Inflammatory macrophage (primary cell): ENCODE data around the gene BAD.
A peak's percentile ranks its signal among the peaks of the same experiment; 100 is the strongest.

Source experiments
- DNase-seq, 2 donors: peaks; one replicate each; pipeline ENCODE4 v3.0.0-alpha.2; 2020 to 2022

BAD gene

DNA sequence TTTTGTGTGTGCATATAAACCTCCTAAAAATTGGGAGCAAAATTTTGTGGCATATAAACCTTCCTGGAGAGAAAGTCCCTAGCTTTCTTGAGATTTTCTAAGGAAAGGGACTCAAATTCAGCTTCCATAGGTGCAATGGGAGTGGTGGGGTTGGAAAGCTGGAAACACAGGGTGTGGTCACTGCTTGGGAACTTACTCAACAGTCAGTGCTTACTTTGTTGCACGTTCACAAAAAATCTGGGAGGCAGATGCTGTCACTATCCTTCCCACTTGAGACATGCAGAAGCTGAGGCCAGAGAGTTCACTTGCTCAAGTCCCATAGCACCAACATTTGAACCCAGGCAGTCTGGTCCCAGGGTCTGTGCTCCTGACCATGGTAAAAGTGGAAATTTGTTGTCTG, 11.8 kb upstream of the BAD start:
- no peak for DNase-seq

DNA sequence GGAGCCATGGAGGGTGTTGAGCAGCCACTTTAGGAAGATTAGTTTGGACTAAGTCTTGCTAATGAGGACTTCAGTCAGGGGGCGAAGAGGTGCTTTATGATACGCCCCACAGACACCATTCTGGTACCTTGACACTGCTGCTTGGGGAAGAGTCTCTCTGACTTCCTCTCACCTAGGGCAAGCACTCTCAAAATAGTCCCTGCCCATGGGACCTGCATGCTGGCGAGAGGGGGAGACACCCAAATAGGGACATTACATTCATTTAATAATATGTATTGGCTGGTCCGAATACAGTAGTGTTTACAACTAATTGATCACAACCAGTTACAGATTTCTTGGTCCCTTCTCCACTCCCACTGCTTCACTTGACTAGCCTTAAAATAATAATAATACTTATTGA, 11.3 kb upstream of the BAD start:
- no peak for DNase-seq

DNA sequence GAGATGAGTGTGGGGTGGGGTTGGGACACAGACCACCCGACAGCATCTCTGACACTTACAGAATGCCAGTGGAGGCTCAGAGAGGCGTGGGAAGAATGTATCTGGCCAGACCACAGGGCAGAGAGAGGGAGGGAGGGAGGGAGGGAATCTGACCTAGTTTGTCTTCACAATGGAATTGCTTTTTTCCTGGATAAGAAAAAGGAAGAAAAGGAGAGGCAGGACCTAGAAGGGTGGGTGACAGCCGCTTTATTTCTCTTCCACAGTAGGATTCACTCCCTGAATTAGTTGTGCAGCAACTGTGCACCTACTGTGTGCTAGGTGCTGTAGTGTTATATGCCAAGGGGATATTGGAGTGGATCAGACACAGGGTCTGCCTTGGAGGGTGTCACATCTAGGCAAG, 10.3 kb upstream of the BAD start:
- no peak for DNase-seq

DNA sequence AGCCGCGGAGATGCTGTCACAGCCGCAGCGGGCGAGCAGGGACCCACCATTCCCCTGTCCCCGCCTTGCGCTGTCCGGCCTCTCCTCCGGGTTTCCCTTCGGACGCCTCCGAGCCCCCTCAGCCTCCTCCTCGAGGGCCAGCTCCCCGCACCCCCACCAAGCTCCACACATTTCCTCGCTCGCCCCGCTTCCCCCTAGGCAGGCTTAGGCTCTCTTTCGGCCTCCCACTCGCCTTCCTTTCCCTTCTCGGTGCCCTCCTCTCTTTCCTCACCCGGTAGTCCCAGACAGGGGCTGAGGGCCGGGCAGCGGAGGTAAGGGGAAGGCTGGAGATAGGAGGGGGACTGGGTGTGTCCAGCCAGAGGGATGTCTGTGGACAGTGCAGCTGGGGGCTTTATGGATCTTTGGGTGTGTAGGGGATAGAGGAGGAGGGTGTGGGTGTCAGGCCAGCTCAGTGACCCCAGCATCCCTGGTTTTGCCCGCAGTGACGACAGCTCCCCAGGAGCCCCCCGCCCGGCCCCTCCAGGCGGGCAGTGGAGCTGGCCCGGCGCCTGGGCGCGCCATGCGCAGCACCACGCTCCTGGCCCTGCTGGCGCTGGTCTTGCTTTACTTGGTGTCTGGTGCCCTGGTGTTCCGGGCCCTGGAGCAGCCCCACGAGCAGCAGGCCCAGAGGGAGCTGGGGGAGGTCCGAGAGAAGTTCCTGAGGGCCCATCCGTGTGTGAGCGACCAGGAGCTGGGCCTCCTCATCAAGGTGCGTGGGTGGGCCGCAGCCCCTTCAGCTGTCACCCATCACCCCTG, 8.2 kb upstream of the BAD start:
- DNase-seq: peak in 1 of 2 donors; percentile 27

DNA sequence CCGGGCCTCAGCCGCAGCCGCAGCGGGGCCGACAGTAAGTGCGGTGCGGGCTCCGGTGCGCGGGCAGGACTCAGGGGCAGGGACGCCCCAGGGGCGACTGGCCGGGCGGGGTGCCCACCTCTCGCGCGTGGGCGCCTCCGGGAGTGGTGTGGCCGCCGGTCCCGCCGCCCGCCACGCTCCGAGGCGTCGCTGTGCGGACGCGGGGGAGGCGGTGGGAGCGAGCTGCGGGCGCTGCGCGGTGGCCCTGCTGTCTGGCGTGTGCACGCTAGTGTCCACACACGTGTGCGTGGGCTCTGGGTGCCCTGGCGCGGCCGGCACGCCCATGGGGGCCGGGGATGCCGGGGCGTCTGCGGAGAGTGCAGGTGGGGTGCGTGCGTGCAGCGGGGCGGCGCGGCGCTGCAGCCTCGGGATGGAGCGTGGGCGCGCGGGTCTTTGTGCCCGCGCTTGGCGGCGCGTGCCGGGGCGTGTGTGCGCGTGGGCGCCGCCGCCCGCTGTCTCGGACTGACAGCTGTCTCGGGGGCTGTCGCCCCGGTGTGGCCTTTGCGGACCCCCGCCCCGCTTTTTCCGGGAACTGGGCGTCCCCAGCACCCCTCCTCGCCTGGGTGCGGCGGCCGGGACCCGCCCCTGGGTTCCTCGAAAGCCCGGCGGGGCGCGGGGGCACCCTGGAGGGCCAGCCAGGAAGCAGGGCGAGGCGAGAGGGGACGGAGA, 7.4 kb upstream of the BAD start:
- DNase-seq: peak in 1 of 2 donors; percentile 4

DNA sequence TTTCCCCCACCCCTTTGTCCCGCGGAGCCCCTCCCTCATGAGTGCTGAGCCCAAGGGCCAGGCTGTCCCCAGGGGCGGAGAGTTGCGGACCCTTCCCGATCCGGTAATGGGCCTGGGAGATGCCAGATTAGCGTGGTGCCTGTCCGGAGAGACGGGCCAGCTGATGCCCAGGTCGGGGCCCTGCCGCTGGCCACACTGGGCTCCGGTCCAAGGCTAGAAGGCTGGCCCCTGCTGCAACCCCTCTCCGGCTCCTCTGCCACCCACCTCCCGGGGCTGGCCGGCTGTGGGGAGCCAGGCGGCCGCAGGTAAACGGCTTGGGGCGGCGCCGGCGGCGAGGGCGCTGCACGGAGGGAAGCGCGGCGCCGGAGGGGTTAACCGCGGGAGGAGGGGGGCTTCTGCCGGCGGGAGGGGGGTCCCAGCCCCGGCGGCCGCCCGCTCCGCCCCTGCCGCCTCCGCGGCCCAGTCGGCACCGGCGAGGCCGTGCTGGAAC, 6.8 kb upstream of the BAD start, which contains the start of gene KCNK4:
KCNK4 (plus strand) TSS at position 41 of the 490 bp plus-strand sequence. CDS start 1,717 bp downstream, outside the sequence.
- no peak for DNase-seq

DNA sequence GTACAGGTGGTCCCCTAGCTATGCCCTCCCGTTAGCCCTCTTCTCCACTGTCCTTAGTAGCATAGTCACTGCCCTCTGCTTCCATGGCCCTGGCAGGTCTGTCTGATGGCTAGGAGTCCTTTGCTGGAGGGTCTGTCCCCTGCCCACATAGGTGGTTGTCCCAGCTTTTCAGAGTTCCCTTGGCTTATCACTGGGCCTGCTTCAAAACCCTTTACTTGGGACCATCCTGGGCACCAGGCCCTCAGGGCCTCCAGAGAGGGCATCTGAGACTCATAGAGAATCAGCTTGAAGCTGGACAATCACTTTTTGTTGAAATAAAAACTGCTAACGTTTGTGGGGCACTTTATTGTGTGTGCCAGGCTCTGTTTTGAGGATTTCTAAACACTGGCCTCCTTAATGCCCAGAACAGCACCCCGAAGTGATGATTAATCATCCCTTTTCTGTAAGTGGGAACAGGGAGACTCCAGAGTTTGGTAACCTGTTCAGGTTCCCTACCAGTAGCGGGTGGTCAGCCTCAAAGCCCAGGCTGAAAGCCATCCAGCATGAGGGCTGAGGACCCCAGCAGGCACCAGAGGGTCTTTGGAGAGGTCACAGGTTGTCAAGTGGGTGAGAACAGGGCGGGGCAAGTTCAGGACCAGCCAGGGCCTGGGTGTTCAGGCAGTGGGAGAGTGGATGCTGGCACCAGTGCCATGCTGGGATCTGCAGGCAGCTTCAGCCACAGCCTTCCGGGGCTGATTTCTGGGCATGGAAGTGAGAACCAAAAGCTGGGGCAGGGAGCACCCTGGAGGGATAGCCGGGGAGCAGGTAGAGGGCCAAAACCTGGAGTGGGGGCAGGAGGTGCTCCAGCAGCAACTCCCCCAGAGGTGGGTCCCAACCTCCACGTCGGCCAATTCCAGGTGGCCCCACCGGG, 6.1 kb upstream of the BAD start:
- no peak for DNase-seq

DNA sequence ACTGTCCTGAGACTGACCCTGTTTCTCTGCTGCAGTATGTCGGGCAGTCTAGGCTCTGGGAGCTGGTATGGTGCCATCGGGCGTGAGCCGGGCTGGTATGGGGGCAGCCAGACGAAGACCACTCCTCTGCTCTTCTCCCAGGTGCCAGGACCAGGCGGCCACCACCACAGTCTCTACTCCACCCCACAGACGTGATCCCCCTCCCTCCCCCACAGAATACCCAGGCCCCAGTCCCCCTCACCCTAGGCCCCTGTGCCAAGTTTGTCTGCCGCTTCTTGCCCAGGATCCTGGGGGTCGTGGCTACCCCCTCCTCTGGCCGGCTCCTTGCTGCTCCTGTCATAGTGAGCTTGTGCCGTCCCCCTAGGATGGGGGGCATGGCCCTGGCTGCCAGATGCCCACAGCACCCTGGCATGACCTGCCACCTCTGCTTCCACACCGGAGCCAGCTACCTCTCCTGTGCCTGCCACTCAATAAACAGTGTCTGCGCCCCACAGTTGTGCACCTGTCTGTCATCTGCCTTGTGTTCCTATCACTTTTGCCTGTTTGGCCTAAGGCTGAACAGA, 4.6 kb upstream of the BAD start:
- no peak for DNase-seq

DNA sequence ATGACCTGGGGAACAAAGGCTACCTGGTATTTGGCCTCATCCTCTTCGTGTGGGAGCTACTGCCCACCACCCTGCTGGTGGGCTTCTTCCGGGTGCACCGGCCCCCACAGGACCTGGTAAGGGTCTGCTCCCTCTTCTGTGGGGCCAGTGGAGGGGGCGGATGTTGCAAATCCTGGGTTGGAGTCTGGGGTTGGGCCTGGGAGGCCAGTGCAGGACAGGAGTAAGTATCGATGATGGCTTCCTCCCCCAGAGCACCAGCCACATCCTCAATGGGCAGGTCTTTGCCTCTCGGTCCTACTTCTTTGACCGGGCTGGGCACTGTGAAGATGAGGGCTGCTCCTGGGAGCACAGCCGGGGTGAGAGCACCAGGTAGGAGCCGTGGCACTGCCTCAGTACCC, 3.9 kb upstream of the BAD start:
- DNase-seq: no peak

DNA sequence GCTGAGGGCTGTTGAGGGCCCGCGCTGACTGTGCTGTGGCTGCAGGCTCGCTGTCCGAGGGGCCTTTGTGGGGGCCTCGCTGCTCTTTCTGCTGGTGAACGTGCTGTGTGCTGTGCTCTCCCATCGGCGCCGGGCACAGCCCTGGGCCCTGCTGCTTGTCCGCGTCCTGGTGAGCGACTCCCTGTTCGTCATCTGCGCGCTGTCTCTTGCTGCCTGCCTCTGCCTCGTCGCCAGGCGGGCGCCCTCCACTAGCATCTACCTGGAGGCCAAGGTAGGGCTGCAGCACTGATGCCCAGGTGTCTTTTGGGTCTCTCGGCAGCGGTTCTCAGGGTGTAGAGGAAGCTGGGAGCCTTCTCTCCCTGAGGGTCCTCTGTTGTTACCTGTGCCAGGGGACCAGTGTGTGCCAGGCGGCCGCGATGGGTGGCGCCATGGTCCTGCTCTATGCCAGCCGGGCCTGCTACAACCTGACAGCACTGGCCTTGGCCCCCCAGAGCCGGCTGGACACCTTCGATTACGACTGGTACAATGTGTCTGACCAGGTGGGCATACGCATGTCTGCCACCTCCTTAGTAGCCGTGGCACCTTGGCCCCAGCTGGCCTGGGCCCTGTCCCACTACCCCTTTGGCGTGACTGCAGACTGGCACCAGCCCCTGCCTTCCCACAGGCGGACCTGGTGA, 3.3 kb upstream of the BAD start:
- DNase-seq: no peak

DNA sequence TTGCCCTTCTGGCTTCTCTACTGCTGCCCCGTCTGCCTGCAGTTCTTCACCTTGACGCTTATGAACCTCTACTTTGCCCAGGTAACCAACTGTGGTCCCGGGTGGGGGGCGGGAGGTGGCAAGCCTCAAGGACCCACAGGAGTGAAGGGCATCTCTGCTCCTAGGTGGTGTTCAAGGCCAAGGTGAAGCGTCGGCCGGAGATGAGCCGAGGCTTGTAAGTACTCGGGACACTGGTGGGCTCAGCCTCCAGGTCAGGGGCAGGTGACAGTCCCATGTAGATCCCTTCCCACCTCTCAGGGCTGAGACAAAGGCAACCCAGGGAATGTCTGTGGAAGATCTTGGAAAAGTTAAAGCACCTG, 2.3 kb upstream of the BAD start:
- no peak for DNase-seq

DNA sequence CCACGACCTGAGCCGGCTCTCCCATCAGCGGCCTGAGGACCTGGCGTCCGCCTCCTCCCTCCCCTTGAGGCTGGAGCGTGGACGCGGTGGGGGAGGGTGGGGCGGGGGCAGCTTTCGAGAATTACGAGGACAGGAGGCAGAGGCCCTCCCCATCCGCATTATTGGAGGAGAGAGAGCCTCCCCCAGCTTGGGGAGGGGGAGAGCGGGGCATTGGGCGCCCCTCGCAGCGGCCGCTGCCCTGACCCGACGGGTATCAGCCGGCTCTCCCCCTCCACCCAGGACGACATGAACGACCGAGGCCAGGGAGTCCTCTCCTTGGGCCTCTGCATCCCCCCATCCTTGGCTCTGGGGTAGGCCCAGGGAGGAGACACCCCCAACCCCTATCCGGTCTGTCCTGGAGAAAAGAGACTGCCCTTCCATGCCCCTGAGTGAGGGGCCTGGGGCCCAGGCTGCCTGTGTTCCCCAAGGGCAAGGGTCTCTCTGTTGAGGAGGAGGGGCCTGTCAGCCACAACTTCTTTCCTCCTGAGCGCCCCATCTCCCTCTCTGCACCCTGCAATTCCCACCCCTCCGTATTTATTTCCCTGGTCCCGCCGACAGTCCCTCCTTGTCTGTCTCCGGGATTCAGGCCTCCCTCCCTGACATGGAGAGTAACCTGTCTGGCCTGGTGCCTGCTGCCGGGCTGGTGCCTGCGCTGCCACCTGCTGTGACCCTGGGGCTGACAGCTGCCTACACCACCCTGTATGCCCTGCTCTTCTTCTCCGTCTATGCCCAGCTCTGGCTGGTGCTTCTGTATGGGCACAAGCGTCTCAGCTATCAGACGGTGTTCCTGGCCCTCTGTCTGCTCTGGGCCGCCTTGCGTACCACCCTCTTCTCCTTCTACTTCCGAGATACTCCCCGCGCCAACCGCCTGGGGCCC, 1.7 kb upstream of the BAD start:
- no peak for DNase-seq

DNA sequence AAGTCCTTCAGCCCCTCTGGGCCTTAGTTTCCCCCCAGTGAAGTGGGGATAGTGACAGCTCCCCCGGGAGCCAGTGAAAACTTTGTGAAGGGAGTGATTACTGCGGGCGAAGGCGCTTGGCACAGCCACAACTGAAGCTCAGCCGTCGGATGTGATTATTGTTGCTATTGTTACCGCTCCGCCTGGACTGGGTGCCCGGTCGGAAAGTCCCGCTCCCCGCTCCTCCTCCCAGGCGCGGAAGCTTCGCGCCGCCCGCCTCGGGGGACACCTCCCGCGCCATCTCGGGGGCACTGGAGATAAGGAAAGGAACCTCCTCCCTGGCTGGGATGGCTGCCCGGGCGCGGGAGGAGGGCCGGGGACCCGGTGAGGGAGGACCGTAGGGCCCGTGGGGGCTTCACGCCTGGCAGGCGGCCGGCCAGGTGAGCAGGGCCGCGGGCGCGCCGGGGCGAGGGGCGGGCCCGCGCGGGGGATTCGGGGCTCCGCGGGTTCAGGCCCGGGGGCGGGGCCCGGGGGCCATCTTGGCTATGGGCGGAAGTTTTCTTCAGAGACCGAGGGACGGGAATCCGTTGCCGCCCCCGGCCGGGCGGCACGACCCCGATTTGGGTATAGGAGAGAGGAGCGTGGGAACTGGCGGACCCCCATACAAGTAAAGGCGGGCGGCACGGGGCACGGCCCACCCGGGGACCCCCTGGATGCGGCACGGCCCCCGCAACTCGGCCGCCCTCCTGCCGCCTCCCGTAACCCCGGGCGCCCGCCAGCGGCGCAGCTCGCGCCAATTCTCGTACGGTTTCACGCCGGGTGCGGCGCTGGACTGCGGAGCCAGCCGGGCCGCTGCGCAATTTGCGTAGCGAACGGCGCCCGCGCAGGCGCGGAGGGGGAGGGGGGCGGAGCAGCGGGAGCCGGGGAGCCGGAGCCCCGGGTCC, 758 bp upstream of the BAD start, which contains the start of gene GPR137:
GPR137 (plus strand) TSS at position 887 of the 923 bp plus-strand sequence. CDS start 677 bp downstream, outside the sequence.
- DNase-seq: peak; percentile 75 to 81

DNA sequence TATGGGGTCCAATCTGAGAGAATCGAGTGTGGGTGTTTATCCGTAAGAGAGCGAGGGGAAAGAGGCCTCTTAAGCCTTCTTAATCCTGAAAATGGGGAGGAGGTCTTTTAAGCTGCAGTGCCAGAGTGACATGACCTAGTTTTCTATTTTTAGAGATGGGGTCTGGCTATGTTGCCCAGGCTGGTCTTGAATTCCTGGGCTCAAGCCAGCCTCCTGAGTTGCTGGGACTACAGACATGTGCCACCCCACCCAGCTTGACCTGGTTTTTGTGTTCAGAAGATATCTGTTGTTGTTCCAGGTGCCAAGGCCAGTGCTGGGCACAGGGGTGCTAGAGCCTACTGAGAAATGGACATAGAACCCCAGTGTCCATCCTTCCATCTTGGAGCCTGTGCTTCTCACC, 1.4 kb downstream of the BAD start:
- DNase-seq: no peak

DNA sequence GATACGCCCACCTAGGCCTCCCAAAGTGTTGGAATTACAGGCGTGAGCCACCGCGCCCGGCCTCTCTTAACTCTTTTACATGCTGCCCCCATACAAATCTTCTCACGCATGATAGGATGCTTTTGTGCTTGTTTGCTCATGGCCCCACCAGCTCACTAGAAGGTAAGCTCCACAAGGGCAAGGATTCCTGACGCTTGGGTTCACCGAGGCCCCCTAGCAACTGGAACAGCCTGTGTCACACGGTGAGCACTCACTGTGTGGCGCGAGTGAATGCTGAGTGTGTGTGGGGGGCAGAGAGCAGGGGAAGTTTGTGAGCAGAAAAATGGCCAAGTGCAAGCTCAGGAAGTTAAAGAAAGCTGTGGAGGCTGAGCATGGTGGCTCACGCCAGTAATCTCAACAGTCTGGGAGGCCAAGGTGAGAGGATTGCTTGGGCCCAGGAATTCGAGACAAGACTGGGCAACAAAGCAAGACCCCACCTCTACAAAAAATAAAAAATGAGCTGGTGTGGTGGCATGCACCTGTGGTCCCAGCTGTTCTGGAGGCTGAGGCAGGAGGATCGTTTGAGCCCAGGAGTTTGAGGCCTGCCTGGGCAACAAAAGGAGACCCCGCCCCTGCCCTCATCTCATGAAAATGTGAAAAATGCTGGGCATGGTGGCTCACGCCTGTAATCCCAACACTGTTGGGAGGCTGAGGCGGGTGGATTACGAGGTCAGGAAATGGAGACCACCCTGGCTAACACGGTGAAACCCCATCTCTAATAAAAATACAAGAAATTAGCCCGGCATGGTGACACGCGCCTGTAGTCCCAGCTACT, 2.3 kb downstream of the BAD start:
- DNase-seq: no peak

DNA sequence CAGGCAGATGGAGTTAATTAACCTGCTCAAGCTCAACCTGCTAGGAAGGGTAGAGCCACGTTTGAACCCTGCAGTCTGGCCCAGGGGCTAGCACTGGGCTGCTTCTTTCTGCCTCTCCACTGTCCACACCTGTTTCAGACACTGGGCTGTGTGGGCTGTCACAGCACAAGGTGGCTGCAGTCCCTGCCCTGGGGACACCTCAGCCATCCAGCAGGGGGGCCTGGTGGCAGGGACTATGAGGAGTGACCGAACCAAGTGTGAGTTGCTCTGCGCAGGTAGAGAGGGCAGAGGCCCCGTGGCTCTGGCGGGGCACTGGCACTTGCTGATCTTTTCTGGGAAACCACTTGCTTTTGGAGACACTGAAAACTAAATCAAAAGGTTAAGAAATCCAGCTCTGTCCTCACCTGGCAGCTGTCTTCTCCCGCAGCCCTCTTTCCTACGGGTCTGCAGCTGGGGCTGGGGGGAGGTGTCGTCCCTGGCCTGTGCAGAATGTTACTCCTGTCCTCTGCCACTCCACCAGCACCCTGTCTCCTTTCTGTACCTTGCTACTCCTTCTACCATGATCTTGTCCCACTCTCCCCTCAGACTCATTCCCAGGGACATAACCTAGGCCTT, 5.8 kb downstream of the BAD start:
- no peak for DNase-seq

DNA sequence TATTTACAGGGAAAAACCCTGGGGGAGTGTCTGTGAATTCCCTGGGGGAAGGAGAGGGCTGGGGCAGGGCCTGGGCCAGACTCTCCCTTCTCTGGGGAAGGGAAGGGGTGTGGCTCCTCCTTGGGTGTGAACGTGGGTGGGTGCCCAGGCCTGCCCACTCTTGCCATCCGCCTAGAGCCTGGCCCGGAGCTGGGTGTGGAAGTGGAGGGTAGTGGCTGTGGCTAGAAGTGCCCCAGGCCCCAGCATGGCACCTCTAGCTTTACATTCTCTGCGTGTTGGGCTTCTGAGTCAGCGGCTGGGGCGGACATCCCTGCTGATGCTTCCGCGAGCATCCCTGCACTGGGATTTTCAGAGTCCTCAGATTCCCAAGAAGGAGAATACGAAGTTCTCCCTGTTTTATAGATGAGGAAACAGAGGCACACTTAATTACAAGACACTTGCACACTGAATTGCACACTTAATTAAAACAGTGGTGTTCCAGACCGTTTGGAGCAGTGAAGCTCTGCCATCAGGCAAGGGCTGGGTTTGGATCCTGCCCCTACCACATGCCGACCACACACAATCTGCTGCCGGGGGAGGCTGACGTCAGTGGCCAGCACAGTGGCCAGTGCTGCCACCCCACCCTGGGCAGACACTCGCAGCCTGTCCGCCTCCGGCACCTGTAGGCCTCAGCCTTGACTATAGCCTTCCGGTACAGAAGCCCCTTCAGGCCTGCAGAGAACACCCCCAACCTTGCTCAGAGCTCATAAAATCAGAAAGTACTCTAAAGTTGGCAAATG, 7.6 kb downstream of the BAD start:
- peak in 1 of 2 donors; percentile 18 for DNase-seq
